ENCODE results near the gene SERPINB7.

- TF ChIP-seq YY1 (IDR thresholded peaks at IDR 0.05; ENCODE audit: insufficient read depth, insufficient read length) (no peak), ZNF274 (IDR thresholded peaks at IDR 0.05; ENCODE audit: low read depth, low read length) (no peak), SUZ12 (IDR thresholded peaks at IDR 0.05; ENCODE audit: extremely low read depth, insufficient read depth, insufficient read length) (no peak)
Observed at GRCh38 chr18:63788447-63789096, 13.4 kb downstream of the SERPINB7 start.

Measured in NT2/D1 (cell line).